GM19372 (cell line): ENCODE measurements around the gene HS3ST2.
"Not testable (repeated sequence)": the region's sequence is repeated elsewhere in the genome, so short reads cannot be mapped to it uniquely, and the experiment has no call there.

Source experiments
- ATAC-seq: cut with Tn5 transposase; IDR thresholded peaks from one replicate; pipeline ENCODE4 v1.9.1; 2021; ENCODE audit warnings: mild to moderate bottlenecking, low read depth, moderate library complexity; ENCODE audit not compliant: unreplicated experiment

The HS3ST2 gene

DNA sequence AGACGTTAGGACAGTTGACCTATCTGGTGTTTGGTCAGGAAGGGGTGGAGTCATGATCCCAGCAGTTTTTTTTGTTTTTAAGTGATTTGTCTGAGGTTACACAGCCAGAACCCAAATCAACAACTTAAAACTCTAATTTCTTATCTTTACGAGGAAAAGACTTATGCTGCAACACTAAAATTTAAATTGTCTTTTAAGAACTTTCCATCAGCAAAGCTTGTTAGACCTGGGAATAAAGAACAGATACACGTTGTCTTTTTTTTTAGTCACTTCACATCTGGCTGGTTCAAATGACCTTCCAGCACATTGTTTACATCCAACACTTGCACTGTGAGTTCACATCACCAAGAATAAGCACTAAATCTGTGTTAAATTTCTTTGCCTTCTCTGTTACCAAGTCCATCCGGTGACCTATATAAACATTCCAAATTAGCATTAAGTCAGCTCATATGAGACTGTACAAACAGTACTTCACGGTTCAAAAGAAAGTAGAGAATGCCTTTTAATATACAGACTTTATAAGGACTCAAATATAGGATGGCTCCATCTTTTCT is 115.0 kb downstream of the HS3ST2 start:
- no peak for ATAC-seq

DNA sequence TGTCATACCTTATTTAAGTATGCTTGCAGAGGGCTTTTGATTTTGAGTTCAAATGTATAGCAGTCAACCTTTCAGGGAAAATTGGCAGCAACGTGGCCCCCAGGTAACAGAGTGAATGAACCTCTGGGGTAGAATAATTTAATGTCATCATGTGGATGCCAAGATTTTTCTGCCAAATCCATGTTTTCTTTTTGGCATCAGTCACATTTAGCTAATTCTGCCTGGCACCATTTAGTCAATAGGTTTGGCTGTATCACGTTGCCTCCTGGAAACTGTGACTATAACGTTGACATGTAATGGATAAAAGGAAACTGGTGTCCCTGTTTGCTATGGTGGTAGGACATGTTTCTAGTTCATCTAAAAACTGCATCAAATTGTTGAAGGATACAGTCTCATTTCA is 115.5 kb downstream of the HS3ST2 start:
- ATAC-seq: no peak

DNA sequence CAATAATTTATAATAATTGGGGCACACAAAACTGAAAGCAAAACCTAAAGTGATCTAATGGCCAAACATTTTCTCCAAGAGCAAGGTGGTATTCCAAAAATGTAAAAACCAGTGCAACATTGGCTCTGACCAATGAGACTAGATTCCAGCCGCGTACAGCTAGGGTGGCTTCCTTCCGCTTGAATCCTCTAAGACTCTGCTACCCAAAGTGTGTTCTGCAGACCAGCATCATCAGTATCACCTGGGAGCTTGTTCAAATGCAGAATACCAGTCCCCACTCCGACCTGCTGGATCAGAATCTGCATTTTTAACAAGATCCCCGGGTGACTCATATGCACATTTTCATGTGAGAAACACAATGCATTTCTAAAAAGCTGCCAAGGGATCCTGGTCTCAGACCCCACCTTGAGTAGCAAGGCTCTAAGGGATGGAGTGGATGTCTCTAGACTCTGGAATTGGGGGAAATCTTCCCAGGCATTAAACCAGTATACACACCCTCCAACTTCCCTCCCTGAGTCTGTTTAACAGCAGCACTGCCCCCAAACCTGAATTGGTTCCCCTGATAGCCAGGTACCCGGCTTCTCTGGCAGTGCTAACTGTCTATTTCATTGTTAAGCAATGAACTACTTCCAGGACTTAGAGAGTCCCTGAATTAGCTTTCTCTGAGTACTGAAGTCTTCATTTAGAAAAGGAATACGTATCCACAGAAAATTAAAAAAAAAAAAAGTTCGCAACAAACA is 118.2 kb downstream of the HS3ST2 start:
- ATAC-seq: no peak

DNA sequence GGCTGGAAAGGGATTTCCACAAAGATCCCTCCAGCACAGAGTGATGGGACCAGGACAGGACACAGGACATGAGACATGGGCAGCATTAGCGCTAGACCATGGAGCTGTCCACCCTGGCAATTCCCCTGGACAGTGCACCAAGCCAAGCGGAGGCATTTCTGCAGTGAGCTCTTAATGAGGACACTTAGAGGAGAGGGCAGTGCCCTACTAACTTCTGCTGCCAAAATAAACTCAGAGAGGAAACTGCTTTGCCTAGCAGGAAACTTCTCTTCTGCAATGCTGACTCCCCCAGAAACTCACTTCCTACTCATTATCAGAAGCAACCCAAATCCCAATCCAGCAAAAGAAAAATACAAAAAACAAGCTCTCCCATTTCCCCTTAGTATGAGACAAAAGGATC is 119.2 kb downstream of the HS3ST2 start:
- no peak for ATAC-seq

DNA sequence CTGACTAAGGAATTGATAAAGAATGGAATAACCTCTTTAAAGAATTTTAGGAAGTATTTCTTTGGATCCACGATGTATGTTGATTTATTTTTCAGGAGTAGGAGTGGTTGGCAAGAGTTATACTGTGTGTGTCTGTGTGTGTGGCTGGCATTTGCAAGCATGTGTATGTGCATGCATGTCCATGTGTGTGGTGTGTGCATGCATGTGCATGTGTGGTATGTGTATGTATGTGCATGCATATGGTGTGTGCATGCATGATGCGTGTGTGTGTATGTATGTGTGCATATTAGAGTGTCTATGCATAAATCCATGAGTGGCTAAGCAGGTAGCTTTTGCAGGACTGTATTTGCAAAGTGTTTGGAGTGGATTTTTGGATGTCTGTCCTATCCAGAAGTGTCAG is 120.8 kb downstream of the HS3ST2 start:
- ATAC-seq: no peak

DNA sequence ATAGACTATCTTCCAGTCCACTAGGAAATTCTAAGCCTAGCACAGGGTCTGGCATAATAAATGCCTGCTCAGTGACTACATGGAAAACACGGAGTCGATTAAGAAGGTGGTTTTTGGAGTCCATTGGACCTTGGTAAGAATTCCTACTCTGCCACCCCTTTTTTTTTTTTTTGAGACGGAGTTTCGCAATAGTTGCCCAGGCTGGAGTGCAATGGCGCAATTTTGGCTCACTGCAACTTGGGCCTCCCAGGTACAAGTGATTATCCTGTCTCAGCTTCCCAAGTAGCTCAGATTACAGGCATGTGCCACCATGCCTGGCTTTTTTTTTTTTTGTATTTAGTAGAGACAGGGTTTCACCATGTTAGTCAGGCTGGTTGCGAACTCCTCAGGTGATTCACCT is 123.2 kb downstream of the HS3ST2 start:
- no peak for ATAC-seq

DNA sequence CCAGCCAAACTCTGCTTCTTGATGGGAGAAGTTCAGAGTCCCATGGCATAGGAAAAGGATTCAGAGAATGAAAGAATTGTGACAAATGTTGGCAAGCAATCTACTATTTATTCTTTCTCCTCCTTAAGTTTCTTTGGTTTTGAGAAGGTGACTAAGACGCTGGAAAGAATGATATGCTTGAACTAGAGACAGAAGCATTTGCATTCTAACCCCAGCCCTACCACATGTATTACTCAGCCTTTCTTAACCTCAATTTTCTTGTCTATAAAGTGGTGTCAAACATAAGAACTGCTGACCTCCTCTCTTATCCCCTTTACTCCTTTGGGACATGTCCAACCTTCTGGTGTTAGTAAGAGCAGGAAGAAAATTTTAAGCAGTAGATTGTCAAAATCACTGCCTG is 124.7 kb downstream of the HS3ST2 start:
- no peak for ATAC-seq

DNA sequence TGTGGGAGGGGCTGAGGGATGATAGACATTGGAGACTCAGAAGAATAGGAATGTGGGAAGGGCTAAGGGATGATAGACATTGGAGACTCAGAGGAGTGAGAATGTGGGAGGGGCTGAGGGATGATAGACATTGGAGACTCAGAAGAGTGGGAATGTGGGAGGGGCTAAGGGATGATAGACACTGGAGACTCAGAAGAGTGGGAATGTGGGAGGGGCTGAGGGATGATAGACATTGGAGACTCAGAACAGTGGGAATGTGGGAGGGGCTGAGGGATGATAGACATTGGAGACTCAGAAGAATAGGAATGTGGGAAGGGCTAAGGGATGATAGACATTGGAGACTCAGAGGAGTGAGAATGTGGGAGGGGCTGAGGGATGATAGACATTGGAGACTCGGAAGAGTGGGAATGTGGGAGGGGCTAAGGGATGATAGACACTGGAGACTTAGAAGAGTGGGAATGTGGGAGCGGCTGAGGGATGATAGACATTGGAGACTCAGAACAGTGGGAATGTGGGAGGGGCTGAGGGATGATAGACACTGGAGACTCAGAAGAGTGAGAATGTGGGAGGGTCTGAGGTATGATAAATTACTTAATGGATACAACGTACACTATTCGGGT is 125.9 kb downstream of the HS3ST2 start:
- ATAC-seq: not testable (repeated sequence)

DNA sequence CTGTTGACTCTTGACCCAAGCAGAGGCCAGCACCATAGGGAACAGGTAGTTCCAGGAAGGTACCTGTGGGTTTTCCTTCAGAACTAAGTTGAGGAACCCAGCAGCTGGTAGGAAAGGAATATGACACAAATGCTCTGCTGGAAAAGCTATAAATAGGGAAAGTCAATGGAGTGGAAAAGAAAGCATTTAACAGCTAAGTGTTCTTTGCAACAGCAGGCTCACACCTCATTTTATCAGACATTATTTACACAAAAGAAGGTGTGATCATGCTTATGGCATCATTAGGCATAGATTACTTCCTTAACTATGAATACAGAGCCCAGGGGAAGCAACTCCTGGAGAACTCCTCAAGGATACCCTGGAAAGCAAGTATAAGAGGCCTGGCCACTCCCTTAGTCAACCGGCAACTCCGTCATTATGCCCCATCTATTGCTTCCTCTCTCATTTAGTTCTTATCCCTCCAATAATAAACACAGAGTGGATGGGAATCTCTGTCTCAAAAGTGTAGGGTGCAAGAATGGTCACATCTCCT is 128.1 kb downstream of the HS3ST2 start:
- no peak for ATAC-seq

DNA sequence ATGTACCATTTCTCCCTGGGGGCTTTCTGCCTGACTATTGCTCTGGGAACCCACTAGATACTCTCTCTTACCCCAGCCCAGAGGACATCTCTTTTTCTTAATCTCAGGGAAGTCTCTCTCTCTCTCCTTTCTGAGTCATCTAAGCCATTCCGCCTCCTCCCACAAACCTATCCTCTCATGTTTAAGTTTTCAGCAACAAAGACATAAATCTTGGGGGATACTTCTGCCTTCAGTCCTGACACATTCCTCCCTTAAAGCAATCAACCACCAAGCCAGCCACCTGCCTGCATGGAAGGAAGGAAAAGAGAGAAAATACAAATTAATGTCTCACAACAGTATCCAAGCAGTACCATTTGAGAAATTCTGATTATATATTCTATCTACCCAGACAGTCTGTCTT is 128.8 kb downstream of the HS3ST2 start:
- ATAC-seq: no peak

DNA sequence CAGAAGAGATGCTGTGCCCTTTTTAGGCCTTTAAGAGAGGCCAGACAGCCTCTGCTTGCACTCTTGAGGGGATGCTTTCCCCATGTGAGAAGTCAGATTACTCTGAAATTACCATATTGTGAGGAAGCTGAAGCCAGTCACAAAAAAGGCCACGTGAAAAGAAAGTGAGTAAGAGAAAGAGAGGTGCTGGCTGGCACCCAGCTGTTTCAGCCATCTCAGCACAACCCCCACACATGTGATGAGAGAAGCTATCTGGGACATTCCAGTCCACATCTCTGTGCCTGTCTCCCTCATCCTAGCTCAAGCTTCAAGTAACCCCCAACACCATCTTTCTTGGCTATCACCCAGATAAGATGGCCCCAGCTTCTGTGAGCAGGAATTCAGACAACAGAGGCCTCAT is 131.4 kb downstream of the HS3ST2 start:
- no peak for ATAC-seq

DNA sequence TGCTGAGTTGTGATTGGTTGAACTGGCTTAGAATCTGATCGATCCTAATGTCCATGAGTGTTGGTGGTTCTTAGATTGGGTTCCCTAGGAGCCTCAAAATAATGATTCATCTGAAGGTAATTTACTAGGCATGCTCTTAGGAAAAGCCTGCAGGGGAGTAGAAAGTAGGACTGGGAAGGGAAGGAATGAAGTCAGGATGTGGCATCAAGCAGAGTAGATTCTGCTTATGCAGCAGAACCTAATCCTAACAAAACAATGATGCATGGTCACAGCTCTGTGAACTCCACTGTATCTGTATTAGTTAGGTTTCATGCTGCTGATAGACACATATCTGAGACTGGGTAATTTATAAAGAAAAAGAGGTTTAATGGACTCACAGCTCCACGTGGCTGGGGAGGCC is 132.5 kb downstream of the HS3ST2 start:
- no peak for ATAC-seq

DNA sequence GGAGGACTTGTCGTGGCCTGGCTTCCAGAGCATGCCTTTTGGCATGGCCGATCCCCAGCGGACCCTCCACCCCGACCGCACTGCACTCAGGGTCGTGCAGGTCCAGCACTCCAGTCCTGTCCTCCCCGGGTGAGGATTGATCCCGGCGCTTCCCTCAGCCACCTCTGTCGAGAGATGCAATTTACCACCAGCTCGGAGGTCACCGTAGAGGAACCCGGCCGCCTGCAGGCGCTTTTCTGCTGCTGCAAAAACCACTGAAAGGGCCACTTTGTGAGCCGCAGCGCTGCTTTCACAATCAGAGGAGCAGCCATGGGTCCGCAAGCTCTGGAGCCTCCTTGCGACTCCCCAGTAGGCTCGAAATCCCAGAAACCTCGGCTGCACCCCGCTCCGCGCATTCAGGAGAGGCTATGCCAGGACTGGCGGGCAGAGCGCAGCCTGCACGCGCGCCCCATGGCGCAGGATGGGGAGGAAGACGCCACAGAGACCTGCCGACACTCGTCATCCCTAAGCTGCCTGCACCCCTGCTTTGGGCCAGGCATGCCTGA is 134.2 kb downstream of the HS3ST2 start:
- no peak for ATAC-seq

DNA sequence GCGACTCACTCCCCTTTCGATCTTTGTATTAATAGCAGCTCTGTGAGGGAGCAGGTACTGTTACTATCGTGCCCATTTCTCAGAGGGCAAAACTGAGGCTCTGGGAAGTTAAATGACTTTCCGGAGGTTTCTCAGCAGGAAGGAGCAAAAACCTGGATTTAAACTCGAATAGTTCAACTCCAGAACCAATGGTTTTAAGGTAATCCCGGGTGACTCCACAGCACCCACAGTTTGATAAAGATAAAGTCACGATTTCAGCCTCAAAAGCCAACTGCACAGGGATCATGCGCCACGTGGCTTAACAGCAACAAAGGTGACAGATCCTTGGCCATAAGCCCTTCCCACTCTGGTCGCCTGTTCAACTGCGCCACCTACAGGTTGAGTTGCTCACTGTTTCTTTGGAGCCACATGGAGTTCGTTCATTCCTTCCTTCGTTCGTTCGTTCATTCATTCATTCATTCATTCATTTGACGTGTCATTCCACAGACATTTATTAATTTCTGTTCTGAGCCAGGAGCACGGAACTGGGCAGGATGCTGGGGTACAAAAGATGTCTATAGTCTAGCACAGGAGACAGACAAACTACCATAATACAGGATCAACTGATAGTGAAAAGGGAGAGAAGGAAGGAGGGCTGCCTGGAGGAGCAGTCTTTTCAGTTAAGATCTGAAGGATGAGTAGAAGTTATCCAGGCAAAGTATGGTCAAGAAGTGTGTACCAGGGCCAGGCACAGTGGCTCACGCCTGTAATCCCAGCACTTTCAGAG is 134.8 kb downstream of the HS3ST2 start:
- ATAC-seq: no peak

DNA sequence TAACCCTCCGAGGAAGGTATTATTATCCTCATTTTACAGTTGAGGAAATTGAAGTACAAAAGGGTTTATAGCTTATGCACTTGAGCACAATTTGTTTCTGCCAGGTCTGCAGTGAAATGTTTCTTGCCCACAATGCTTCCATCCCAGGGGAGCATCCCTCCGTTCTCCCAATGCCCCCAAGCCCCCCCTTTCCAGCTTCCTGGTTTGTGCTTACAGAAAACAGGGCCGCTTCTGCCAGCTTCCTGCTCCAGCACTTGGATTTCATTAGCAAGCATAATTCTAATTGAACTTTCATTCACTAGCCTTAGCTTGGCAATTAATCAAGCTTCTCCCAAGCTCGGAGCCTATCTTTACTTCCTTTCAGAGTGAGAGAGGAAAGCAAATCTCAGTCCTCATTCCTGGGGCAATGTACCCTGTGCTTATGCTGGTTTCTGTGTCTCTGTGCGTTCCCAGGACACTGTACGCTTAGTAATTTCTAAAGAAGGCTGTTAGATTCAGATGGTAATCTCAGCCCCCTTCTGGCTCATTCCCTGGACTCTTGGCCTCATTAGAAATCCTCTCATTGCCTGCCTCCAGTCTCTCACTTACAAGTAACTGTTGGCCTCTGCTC is 141.6 kb downstream of the HS3ST2 start:
- no peak for ATAC-seq

DNA sequence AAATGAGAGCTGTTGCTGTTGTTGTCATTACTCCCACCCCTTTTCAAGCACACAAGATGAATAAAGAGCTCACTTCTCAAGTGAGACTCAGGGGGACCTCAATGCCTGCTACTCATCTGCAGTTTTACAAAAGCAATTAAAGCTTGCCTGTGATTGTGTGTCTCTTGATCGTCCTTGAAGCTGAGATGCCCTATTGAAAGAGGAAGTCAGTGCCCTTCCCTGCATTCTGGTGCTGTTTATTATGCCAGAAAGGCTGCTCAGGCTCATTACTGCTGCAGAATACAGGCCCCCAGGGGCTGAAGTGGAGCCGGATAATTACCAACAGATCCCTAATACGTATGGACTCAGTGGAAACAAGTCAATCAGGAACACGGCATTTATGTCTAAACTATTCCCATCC is 147.2 kb downstream of the HS3ST2 start:
- no peak for ATAC-seq

DNA sequence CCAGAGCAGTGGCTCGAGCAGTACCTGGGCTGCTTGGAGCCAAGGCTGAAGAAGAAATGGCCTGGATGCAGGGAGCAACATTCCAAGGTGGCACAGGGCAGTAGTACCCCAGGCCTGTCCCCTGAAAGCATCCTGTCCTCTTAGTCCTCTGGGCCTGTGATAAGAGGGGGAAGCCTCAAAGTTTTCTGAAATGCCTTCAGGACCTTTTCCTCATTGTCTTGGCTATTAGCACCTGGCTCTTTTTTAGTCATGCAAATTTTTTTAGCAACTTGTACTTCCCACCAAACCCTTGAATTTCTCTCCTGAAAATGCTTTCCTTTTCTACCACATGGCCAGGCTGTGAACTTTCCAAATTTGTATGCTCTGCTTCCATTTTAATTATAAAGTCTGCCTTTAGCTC is 148.9 kb downstream of the HS3ST2 start:
- no peak for ATAC-seq
